ENCODE data around the gene SALL1.

GRCh38 chr16:51141541-51141940 lies 9.5 kb downstream of the SALL1 start:
- TF ChIP-seq CTCF (IDR thresholded peaks at IDR 0.05) = no peak
- no peak for TF ChIP-seq POLR2A (IDR thresholded peaks at IDR 0.05)

All from adrenal gland (tissue), 5 donors.